HUDEP-2 (cell line): ENCODE results near the gene TTC31.

Experiments
- DNase-seq, 76 experiments: peaks; one replicate each; lab custom pipeline; 2025; ENCODE audit not compliant: unreplicated experiment in 76 of 76; lab: John Stamatoyannopoulos, UW

The TTC31 gene

GRCh38 chr2:74540291-74540690 is 57.4 kb downstream of the TTC31 start:
- DNase-seq = no peak

GRCh38 chr2:74542978-74543377 is 60.1 kb downstream of the TTC31 start:
- no peak for DNase-seq
